ENCODE results near the gene SPAM1.
A peak's percentile ranks its signal among the peaks of the same experiment; 100 is the strongest.
"Not testable (repeated sequence)": the region's sequence is repeated elsewhere in the genome, so short reads cannot be mapped to it uniquely, and the experiment has no call there.

The SPAM1 gene

GRCh38 chr7:123924941-123925340 lies at the start of gene SPAM1:
Gene SPAM1, plus strand, starts transcription at chr7:123925241. Its CDS starts 28,330 bp downstream, at chr7:123953571.
- no peak for DNase-seq

GRCh38 chr7:123876557-123877256 lies 48.3 kb upstream of the SPAM1 start:
- DNase-seq: no peak

DNA sequence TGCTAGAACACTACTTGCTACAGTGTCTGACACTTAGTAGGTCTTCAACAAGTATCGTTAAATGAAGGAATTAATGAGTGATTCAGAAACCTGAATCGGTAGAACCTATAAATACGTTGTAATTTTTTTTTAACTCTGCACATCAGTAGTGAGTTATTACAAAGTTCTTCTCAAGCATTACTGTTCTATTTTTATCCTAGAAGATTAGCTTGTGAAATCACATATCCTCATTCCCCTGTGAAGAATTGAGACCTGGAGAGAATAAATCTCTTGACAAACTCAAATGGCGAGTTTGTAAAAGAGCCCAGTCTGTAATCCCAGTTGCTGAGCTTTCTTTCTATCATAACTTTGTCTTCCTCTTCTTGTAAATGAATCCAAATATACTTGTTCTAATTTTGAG lies 45.4 kb upstream of the SPAM1 start:
- no peak for DNase-seq

- no peak for DNase-seq
Observed at GRCh38 chr7:123881300-123881699, 43.7 kb upstream of the SPAM1 start.

GRCh38 chr7:123883154-123883553 lies 41.9 kb upstream of the SPAM1 start:
- DNase-seq: no peak

DNA sequence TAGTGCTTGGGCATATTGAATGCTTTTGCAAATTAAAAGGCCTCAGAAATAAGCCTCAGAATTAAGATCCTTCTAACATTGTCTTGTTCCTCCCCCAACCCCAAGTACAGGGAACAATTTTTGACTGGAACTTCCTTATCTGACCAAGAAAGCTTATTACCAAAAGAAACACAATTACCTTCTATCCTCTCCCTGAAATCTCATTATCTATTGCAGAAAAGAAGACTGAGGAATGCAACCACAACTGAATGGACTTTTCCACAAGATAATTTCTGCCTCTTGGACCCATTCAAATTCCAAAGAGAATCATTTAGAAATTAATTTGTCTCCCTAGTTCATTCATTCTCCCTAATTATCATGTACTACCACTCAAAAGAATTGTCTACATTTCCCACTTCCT lies 36.8 kb upstream of the SPAM1 start:
- no peak for DNase-seq

DNA sequence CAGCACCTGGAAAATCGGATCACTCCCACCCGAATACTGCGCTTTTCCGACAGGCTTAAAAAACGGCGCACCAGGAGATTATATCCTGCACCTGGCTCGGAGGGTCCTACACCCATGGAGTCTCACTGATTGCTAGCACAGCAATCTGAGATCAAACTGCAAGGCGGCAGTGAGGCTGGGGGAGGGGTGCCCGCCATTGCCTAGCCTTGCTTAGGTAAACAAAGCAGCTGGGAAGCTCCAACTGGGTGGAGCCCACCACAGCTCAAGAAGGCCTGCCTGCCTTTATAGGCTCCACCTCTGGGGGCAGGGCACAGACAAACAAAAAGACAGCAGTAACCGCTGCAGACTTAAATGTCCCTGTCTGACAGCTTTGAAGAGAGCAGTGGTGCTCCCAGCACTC lies 30.3 kb upstream of the SPAM1 start:
- DNase-seq: not testable (repeated sequence)

- DNase-seq: no peak
Observed at GRCh38 chr7:123901101-123901500, 23.9 kb upstream of the SPAM1 start.

DNA sequence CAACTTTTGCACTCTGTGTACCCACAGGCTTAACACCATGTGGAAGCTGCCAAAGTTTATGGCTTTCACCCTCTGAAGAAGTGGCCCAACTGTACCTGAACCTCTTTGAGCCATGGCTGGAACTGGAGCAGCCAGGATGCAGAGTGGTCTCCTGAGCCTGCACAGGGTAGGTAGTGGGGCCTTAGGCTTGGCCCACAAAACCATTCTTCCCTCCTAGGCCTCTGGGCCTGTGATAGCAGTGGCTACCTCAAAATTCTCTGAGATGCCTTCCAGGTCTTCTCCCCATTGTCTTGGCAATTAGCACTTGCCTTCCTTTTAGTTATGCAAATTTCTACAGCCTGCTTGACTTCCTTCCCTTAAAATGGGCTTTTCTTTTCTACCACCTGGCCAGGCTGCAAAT lies 19.3 kb upstream of the SPAM1 start:
- DNase-seq: no peak

DNA sequence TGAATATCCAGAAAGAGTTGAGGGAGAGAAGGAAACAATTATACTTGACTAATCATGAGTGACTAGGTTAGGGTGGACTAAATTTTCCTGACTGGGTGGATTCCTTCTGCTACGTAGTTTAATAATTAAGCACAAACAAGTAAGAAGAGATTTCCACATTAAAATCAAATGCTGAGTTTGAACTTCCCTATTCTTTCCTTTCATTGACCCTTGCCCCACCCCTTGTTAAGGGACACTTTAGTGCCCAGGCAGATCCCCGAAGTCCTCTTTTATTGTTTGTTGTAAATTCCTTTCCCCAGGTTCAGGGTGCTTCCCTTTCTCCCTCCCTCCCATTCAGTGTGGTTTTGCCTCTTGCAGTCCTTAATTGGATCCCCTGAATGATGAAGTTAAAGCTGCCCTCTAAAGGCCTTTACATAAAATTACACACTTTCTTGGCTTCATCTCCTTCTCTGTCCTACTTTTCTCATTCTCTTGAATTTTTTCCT lies 8.8 kb upstream of the SPAM1 start:
- peak; percentile 35 for DNase-seq

DNA sequence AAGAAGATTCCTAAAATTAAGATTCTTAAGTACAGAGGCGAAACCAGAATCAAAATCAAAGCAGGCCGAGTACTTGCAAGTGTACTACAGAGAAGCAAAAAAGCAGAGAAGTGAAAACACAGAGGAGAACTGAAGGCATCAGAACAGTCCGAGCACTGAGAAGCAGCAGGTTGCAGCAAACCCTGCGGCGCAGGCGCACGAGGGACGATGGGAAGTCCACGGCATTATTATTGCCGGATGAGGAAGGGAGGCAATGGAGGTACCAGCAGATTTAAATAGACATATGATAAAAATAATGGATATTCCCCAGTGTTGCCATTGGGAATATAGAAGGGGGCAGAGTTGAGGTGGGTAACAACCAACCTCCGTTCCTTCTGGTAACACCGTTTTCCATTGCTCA lies 7.2 kb upstream of the SPAM1 start:
- no peak for DNase-seq

DNA sequence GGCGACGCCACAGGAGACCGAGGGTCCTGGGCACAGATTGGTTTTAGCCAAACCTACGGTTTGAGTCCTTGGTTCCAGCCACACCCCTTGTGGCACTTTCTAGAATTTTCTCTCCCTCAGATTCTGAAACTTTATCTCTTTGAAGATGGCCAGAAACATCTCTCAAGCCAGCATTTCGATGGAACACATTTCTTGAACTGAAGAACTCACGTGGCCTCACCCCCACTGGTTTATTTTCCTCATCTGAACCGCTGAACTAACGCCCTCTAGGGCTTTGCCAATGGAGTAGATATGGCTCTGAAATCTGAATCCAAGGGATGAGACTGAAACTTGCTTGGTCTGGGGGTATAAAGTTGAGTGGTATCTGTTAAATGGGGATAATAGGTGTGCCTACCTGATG lies 6.7 kb upstream of the SPAM1 start:
- DNase-seq: no peak

- DNase-seq: no peak
Observed at GRCh38 chr7:123923599-123923998, 1.4 kb upstream of the SPAM1 start.

DNA sequence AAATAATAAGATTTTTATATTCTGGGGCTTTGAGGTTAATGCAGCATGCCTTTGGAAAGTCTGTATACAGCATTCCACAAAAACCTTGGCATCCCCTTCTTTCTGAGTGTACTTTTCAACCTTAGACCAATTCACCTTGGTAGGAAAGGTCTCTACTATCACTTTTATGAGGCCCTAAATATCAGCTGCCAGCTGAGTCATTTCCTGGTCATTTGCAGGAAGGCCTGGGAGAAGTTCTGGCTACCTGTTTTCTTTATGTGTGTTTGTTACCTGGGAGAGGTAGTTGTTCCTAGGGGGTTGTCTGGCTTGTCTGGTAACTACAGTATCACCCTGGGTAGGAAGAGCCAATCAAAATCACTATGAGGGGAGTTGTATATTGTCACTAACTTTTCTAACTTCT lies 4.1 kb downstream of the SPAM1 start:
- DNase-seq: no peak

GRCh38 chr7:123929655-123930054 lies 4.6 kb downstream of the SPAM1 start:
- no peak for DNase-seq

GRCh38 chr7:123935436-123936381 lies 10.7 kb downstream of the SPAM1 start:
- DNase-seq: no peak

DNA sequence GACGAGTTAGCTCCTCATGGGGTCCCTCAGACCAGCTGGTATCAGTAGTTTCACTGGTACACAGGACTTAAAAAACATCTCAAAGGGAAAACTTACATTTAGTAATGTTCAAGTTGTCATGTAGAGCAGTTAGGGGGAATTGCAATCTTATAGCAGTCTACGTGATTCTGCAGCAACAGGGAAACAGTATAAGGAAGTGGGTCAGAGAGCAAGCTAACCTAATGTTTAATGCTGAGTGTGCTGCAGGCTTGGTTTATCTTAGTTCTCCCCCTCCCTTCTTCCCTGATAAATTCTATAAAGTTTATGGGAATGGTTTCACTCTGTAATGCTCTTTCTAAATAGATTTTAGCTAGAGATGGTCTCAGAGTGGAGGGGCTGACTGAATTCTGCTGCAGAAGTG lies 11.3 kb downstream of the SPAM1 start:
- DNase-seq: no peak

DNA sequence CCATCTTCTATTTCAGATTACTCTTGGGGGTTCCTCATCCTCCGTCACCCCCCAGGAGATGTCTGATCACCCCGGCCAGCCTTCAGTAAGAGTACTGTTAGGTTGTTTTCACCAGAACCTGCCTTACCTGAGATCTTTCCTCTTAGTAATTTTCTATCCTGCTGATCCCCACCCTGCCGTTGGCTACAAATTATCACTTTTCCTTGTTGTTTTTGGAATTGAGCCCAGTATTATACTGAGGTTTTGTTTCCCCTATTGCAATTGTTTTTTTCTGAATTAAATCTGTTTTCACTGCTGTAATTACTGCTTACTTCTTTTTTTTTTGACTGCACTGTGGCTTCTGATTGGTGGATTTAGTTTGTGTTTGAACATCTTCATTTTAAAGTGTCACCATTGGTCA lies 14.7 kb downstream of the SPAM1 start:
- DNase-seq: no peak

GRCh38 chr7:123941391-123942180 lies 16.5 kb downstream of the SPAM1 start:
- DNase-seq: no peak

DNA sequence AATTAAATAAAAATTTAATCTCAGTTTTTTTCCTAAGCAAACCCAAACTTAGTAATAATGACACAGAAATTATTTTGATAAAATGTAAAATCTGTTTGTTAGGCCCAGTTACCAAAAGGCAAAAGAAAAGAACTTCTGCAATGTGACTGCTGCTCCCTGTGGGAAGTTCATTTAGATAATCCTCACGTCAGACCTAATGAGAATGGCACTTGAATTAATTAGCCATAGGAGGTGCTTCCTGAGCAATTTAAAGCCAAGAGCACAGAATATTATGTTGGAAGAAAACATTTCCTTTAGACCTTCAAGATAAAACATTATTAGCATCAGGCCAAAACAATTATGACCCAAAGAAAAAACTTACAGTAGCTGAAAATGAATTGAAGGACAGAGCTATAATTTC lies 19.4 kb downstream of the SPAM1 start:
- no peak for DNase-seq

- no peak for DNase-seq
Observed at GRCh38 chr7:123945938-123946337, 20.9 kb downstream of the SPAM1 start.

- DNase-seq: no peak
Observed at GRCh38 chr7:123948136-123948535, 23.1 kb downstream of the SPAM1 start.

DNA sequence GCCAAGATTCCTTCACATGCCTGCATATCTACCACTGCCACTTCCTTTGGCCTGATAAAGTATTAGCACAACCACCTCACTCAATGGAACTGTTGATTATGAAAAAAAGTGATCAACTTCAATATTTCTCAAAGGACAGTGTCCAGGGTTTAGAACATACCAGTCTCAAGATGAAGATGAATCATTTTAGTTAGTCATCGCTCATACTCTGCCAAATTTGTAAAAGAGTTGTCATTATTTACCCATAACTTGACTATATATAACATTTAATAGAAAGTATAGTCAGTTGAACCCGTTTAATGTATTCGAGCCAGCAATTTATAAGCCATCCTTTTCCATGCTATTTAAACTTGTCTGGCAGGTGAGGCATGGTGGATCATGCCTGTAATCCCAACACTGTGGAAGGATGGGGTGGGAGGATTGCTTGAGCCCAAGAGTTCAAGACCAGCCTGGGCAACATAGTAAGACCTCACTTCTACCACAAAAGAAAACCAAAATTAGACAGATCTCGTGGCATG lies 33.2 kb downstream of the SPAM1 start:
- no peak for DNase-seq
